Panc1 (cell line): ENCODE measurements around the gene MMS22L.

ENCODE experiments used
- CTCF ChIP-seq: fragments of 450-650 bp; IDR thresholded peaks from 2 replicates; pipeline ENCODE4 v1.5.1; 2017; ENCODE audit warnings: mild to moderate bottlenecking
- POLR2AphosphoS5 ChIP-seq: IDR thresholded peaks from 2 replicates; pipeline ENCODE4 v1.6.1; 2012; ENCODE audit warnings: mild to moderate bottlenecking, low read depth, low read length, moderate library complexity
- TCF7L2 ChIP-seq: IDR thresholded peaks from 2 replicates; pipeline ENCODE4 v1.6.1; 2011; ENCODE audit warnings: mild to moderate bottlenecking, low read depth, low read length, inconsistent platforms
- TF ChIP-seq, protein P1 (sequence below), 2 experiments: IDR thresholded peaks; 2 replicates each; pipeline ENCODE4 v1.6.1; 2011 to 2012; ENCODE audit warnings: low read depth in 2 of 2, control low read depth in 1 of 2, low read length in 1 of 2, mild to moderate bottlenecking in 1 of 2, moderate library complexity in 1 of 2; ENCODE audit not compliant: insufficient read depth in 1 of 2

- TF ChIP-seq CTCF (no peak), POLR2AphosphoS5 (no peak), TCF7L2 (no peak)
- TF ChIP-seq, protein P1, sequence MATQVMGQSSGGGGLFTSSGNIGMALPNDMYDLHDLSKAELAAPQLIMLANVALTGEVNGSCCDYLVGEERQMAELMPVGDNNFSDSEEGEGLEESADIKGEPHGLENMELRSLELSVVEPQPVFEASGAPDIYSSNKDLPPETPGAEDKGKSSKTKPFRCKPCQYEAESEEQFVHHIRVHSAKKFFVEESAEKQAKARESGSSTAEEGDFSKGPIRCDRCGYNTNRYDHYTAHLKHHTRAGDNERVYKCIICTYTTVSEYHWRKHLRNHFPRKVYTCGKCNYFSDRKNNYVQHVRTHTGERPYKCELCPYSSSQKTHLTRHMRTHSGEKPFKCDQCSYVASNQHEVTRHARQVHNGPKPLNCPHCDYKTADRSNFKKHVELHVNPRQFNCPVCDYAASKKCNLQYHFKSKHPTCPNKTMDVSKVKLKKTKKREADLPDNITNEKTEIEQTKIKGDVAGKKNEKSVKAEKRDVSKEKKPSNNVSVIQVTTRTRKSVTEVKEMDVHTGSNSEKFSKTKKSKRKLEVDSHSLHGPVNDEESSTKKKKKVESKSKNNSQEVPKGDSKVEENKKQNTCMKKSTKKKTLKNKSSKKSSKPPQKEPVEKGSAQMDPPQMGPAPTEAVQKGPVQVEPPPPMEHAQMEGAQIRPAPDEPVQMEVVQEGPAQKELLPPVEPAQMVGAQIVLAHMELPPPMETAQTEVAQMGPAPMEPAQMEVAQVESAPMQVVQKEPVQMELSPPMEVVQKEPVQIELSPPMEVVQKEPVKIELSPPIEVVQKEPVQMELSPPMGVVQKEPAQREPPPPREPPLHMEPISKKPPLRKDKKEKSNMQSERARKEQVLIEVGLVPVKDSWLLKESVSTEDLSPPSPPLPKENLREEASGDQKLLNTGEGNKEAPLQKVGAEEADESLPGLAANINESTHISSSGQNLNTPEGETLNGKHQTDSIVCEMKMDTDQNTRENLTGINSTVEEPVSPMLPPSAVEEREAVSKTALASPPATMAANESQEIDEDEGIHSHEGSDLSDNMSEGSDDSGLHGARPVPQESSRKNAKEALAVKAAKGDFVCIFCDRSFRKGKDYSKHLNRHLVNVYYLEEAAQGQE (IDR thresholded peaks at IDR 0.05; ENCODE audit: insufficient read depth in 1 of 2, low read depth in 2 of 2, low read length in 1 of 2), result no peak
Observed at GRCh38 chr6:97109444-97109843, 173.6 kb downstream of the MMS22L start.
